ENCODE measurements around the gene PLPP4.

Gene PLPP4

DNA sequence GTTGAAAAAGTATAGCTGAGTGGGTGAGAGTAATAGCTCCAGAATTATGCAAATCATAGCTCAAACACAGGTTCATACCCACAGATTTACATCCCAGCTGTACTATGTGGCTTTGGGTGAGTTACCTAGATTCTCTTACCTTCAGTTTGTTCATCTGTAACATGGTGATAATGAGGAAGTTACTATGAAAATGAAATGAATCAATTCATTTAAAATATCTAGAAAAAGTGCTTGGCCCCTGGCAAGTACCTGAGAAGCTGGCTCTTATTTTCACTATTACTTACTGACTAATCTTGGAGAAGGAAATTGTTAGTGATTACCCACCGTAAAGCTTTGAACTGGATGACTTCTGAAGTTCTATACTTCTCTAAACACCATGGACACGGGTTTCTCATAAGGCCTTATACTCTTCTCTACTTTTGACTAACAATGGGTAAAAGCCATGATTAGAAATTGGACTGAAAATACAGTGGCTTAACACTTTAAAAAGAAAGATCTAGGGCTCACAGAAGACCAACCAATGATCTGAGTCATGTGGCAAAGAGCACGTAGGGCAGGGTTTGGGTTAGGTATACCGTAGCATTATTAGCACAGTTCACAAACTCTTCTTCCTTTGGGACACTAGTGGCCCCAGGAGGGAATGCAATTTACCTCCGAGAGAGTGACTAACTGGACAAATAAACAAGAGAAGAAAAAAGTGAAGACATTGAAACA, 149.2 kb downstream of the PLPP4 start:
- Histone ChIP-seq H3K27me3 (ENCODE audit: insufficient read depth, low read depth, severe bottlenecking) (no peaks in the 10 kb centered on the region), H3K9me3 (ENCODE audit: severe bottlenecking) (no peaks in the 10 kb centered on the region), H3K4me3 (ENCODE audit: low read depth, low read length) (no peak overlapping the region), H3K27ac (no peak overlapping the region), H3K36me3 (no peaks in the 10 kb centered on the region)
- TF ChIP-seq, protein P1, sequence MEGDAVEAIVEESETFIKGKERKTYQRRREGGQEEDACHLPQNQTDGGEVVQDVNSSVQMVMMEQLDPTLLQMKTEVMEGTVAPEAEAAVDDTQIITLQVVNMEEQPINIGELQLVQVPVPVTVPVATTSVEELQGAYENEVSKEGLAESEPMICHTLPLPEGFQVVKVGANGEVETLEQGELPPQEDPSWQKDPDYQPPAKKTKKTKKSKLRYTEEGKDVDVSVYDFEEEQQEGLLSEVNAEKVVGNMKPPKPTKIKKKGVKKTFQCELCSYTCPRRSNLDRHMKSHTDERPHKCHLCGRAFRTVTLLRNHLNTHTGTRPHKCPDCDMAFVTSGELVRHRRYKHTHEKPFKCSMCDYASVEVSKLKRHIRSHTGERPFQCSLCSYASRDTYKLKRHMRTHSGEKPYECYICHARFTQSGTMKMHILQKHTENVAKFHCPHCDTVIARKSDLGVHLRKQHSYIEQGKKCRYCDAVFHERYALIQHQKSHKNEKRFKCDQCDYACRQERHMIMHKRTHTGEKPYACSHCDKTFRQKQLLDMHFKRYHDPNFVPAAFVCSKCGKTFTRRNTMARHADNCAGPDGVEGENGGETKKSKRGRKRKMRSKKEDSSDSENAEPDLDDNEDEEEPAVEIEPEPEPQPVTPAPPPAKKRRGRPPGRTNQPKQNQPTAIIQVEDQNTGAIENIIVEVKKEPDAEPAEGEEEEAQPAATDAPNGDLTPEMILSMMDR (IDR thresholded peaks at IDR 0.05; ENCODE audit: low read depth, low read length): no peak
- DNase-seq: no peak

DNA sequence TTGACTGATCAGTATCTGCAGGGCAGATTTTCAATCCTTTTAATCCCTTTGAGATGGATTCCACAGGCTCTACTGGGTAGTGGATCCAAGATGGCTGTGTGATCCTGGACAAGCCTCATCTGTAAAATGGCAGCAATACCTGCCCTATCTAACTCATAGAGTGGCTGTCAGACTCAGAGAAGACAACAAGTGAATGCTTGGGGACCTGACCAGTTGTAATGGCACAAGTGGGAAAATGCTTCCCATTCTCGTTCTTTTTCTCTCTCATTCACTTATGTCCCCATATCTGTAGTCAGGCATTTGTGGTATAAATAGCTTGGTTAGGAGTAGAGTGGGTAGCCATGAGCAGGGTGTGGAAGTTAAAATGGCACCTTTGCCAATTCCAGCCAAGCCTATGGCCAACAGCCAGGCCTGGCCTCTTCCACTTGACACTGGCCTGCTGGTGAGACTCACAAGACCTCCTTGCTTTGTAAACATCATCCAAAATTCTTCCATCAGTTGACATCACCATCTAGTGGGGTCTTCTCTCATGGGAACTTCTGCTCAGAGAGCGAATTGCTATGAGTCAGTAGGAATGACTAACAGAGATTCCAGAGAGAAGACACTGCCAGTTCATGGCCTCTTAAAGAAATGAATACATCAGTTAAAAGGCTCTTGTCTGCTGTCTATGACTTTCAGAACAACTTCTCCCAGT, 150.1 kb downstream of the PLPP4 start:
- Histone ChIP-seq H3K36me3 (no peaks in the 10 kb centered on the region), H3K4me3 (ENCODE audit: low read depth, low read length) (no peak overlapping the region), H3K9me3 (ENCODE audit: severe bottlenecking) (no peaks in the 10 kb centered on the region), H3K27ac (no peak overlapping the region), H3K27me3 (ENCODE audit: insufficient read depth, low read depth, severe bottlenecking) (no peaks in the 10 kb centered on the region)
- TF ChIP-seq, protein P1 (IDR thresholded peaks at IDR 0.05; ENCODE audit: low read depth, low read length): no peak
- DNase-seq: no peak

DNA sequence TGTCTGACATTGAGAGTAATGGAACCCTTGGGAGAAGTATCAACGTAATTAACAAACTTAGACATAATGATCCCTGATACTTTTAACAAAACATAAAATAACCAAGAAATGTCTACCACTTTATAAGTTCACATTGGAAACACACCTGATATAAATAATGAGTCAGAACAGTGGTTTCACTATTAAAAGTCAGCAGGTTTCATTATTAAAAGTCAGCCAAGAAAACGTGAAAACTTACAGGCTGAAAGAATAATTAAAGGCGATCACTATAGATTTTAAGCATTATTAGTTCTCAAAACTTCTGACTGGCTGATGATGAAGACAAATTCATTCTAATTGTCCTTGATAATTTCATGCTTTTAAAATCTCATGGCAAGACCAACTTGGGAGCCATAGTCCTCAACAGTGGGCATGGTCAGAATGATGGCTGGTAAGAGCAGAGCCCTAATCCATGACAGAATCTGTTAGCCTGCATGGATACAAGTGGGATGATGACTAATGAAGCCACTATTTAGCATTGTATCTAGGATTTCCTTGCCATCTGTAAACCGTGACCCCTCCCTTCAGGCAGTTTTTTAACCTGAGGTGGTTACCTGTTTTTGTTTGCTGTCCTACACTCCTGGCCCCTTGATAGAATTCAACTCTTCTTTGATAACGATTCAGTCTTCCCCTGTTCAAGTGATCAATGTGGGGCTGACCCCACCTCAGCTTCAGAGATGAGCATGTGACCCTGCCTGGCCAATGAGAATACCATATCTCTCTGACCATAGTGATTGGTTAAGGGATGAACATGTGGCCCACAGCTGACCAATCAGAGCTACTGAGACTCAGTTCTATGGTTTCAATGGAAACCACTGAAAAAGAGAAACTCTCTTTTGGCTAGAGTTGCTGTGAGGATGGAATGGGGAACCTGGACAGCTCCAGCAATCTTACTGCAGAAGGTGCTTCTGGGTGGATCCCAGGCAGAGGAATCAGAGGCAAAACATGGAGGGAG, 151.0 kb downstream of the PLPP4 start:
- Histone ChIP-seq H3K36me3 (no peaks in the 10 kb centered on the region), H3K9me3 (ENCODE audit: severe bottlenecking) (no peaks in the 10 kb centered on the region), H3K27ac (no peak overlapping the region), H3K27me3 (ENCODE audit: insufficient read depth, low read depth, severe bottlenecking) (no peaks in the 10 kb centered on the region), H3K4me3 (ENCODE audit: low read depth, low read length) (no peak overlapping the region)
- DNase-seq: no peak
- TF ChIP-seq, protein P1 (IDR thresholded peaks at IDR 0.05; ENCODE audit: low read depth, low read length): no peak

DNA sequence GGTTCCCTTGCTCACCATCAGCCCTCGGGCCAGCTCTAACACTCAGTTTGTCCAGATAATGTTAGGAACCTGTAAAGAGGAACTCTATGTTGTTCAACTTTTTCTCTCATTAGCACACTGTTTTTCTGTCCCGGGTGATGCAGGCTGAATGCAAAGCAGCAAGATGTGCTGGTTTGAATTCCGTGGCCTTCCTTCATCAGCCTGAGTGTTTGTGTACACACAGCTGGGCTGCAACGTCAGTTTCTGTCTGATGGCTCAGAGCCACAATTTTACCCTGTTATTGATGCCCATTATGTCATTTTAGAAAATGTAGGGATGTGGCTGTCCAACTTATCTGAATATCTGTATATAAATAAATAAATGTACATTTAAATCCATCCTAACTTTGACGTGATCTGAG, 152.0 kb downstream of the PLPP4 start:
- no peaks in the 10 kb centered on the region for H3K27me3 ChIP-seq (ENCODE audit: insufficient read depth, low read depth, severe bottlenecking)
- no peaks in the 10 kb centered on the region for H3K9me3 ChIP-seq (ENCODE audit: severe bottlenecking)
- no peak overlapping the region for H3K27ac ChIP-seq
- TF ChIP-seq, protein P1 (IDR thresholded peaks at IDR 0.05; ENCODE audit: low read depth, low read length): no peak
- no peak for DNase-seq
- H3K36me3 ChIP-seq: no peaks in the 10 kb centered on the region
- H3K4me3 ChIP-seq (ENCODE audit: low read depth, low read length): no peak overlapping the region

DNA sequence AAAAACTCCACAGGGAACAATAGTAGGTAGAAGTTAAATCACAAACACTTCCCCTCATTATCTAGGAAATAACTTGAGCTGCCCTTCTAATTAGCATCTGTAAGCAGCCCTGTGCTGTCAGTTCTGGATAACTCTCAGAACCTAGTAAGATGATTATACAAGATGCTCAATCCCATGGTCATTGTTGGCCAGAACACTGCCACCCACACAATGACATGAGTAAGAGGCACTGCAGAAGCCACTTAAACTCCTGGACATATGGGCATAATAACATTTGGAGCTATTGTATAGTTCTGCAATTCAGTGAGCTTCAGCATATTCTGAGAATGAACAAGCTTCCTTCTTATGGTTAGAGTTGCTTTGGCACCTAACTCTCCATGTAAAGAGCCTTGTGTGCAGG, 153.8 kb downstream of the PLPP4 start:
- H3K36me3 ChIP-seq: no peaks in the 10 kb centered on the region

More for the DNA sequence above, 153.8 kb downstream of the PLPP4 start:
- H3K27ac ChIP-seq: no peak overlapping the region
- H3K9me3 ChIP-seq (ENCODE audit: severe bottlenecking): no peaks in the 10 kb centered on the region
- DNase-seq: no peak
- TF ChIP-seq, protein P1 (IDR thresholded peaks at IDR 0.05; ENCODE audit: low read depth, low read length): no peak
- no peaks in the 10 kb centered on the region for H3K27me3 ChIP-seq (ENCODE audit: insufficient read depth, low read depth, severe bottlenecking)
- no peak overlapping the region for H3K4me3 ChIP-seq (ENCODE audit: low read depth, low read length)
